ENCODE data around the gene PRXL2A. TPM values are rescaled to one million over a fixed set of nuclear protein-coding genes. Genes with fewer than 3 reads are reported as not detected.

PRXL2A gene
- total RNA-seq, 1 experiment from 2014 or later, result 47.1 TPM

DNA sequence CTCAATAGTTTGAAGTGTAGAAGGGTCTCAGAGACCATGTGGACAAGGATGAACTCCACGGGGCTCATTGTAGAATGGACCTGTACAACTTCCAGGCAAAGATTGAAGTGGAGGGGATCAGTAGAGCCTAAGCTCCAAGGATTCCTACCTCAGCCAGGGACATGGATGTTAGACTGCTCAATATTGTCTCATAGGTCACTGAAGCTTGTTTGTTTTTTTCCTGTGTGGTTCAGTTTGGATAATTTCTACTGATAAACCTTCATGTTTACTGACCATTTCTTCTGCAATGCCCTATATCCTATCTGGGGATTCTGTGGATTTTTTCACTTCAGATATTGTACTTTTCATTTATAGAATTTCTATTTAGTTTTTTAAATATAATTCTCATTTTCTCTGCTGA, 42.8 kb upstream of the PRXL2A start:
- peaks cover 25 to 31% (median 30%) of the 10 kb centered on the region in 3 experiments for H3K36me3 Mint-ChIP-seq (ENCODE audit: insufficient read depth in 1 of 3, low read depth in 3 of 3)
- peaks cover 28 to 33% of the 10 kb centered on the region in 2 experiments for H3K9me3 Mint-ChIP-seq

More for the DNA sequence above, 42.8 kb upstream of the PRXL2A start:
- Histone ChIP-seq H3K79me2 (ENCODE audit: insufficient read depth, low read length) (no peaks in the 10 kb centered on the region), H3K23me2 (ENCODE audit: insufficient read length, low read depth, low read length, poor library complexity, severe bottlenecking) (no peaks in the 10 kb centered on the region), H4K5ac (ENCODE audit: insufficient read length, low read depth, low read length) (no peak overlapping the region), H2BK5ac (ENCODE audit: insufficient read length, low read length) (no peak overlapping the region), H3K4me1 (ENCODE audit: insufficient read depth, low read length) (no peaks in the 10 kb centered on the region), H2BK120ac (ENCODE audit: low read depth, low read length, poor library complexity, severe bottlenecking) (no peak overlapping the region), H4K20me1 (ENCODE audit: control insufficient read depth, insufficient read depth, insufficient read length) (no peaks in the 10 kb centered on the region), H3K18ac (ENCODE audit: insufficient read length, low read depth, low read length) (no peak overlapping the region), H3K9ac (ENCODE audit: extremely low read depth, insufficient read length, low read length) (no peak overlapping the region), H3K79me1 (ENCODE audit: insufficient read depth, low read depth, low read length, poor library complexity, severe bottlenecking) (no peaks in the 10 kb centered on the region), H2BK12ac (ENCODE audit: insufficient read length, low read depth, low read length) (no peak overlapping the region), H2BK20ac (ENCODE audit: low read depth, low read length, poor library complexity, severe bottlenecking) (no peak overlapping the region), H3K56ac (ENCODE audit: insufficient read length, low read depth, low read length) (no peak overlapping the region), H3K14ac (ENCODE audit: insufficient read depth, low read length) (no peak overlapping the region), H3K4ac (ENCODE audit: low read depth, low read length) (no peak overlapping the region), H3K27me3 (ENCODE audit: insufficient read depth, low read length) (no peaks in the 10 kb centered on the region), H3K9me3 (ENCODE audit: control insufficient read depth, low read depth, low read length) (peaks cover 7% of the 10 kb centered on the region), H3K4me2 (ENCODE audit: insufficient read depth, insufficient read length, low read length) (no peak overlapping the region), H3T11ph (ENCODE audit: low read length) (no peak overlapping the region), H3K27ac (ENCODE audit: insufficient read length, low read depth, low read length) (no peak overlapping the region), H2BK15ac (ENCODE audit: low read depth, low read length) (no peak overlapping the region), H3K23ac (ENCODE audit: insufficient read length, low read depth, low read length) (no peak overlapping the region), H2AFZ (ENCODE audit: low read length) (no peak overlapping the region), H4K8ac (replicated peaks; ENCODE audit: insufficient read length, low read depth, low read length) (no peak overlapping the region), H2AK5ac (ENCODE audit: insufficient read length, low read length) (no peak overlapping the region), H4K91ac (ENCODE audit: insufficient read length, low read depth, low read length) (no peak overlapping the region)
- DNase-seq, result no peak
- no peak overlapping the region for H3K4me3 Mint-ChIP-seq
- WGBS (ENCODE audit: extremely low coverage, insufficient read length, low lambda C conversion rate), result no CpG with 5 or more reads among the region's 1 CpG
- H3K27me3 Mint-ChIP-seq (ENCODE audit: low read depth), result no peaks in the 10 kb centered on the region; the same call in 1 of the 2 replicates
- no peak overlapping the region for H3K27ac Mint-ChIP-seq
- TF ChIP-seq, protein P1, sequence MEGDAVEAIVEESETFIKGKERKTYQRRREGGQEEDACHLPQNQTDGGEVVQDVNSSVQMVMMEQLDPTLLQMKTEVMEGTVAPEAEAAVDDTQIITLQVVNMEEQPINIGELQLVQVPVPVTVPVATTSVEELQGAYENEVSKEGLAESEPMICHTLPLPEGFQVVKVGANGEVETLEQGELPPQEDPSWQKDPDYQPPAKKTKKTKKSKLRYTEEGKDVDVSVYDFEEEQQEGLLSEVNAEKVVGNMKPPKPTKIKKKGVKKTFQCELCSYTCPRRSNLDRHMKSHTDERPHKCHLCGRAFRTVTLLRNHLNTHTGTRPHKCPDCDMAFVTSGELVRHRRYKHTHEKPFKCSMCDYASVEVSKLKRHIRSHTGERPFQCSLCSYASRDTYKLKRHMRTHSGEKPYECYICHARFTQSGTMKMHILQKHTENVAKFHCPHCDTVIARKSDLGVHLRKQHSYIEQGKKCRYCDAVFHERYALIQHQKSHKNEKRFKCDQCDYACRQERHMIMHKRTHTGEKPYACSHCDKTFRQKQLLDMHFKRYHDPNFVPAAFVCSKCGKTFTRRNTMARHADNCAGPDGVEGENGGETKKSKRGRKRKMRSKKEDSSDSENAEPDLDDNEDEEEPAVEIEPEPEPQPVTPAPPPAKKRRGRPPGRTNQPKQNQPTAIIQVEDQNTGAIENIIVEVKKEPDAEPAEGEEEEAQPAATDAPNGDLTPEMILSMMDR (conservative IDR thresholded peaks at IDR 0.05), result no peak
- H3K4me1 Mint-ChIP-seq, result no peaks in the 10 kb centered on the region
